SJSA1 (cell line): ENCODE data around the gene SPDEF. TPM values are rescaled to one million over a fixed set of nuclear protein-coding genes. Genes with fewer than 3 reads are reported as not detected.

Experiments used
- DNase-seq, 2 experiments: peaks; one replicate each; pipeline ENCODE4 v3.0.0-alpha.2; 2015 to 2020; ENCODE audit warnings: low spot score in 2 of 2, low read depth in 1 of 2
- H3K27ac ChIP-seq: fragments of 250-450 bp; sonication (Bioruptor Pico); 2 replicates; pipeline ENCODE4 v1.5.1; 2020; ENCODE audit warnings: mild to moderate bottlenecking, moderate library complexity
- H3K27me3 ChIP-seq: fragments of 250-450 bp; sonication (Bioruptor Pico); replicated peaks from 2 replicates; pipeline ENCODE4 v1.5.1; 2020; ENCODE audit warnings: mild to moderate bottlenecking, moderate library complexity
- H3K36me3 ChIP-seq: fragments of 250-450 bp; sonication (Bioruptor Pico); 2 replicates; pipeline ENCODE4 v1.5.1; 2020; ENCODE audit warnings: mild to moderate bottlenecking
- H3K4me1 ChIP-seq: fragments of 250-450 bp; sonication (Bioruptor Pico); replicated peaks from 2 replicates; pipeline ENCODE4 v1.6.1; 2021; ENCODE audit warnings: mild to moderate bottlenecking
- H3K4me3 ChIP-seq: fragments of 250-450 bp; sonication (Bioruptor Pico); 2 replicates; pipeline ENCODE4 v1.5.1; 2020; ENCODE audit warnings: mild to moderate bottlenecking
- H3K9me3 ChIP-seq: fragments of 250-450 bp; sonication (Bioruptor Pico); replicated peaks from 2 replicates; pipeline ENCODE4 v1.5.1; 2020; ENCODE audit warnings: mild to moderate bottlenecking
- total RNA-seq: library from RNA; depleted of rRNA; stranded (reverse); fragments of >200 nt; shearing (Covaris generic); gene quantifications from 2 replicates; pipeline ENCODE4 v1.2.3, GENCODE V29; 2014

SPDEF gene
- total RNA-seq, 1 experiment from 2014 or later: not detected

DNA sequence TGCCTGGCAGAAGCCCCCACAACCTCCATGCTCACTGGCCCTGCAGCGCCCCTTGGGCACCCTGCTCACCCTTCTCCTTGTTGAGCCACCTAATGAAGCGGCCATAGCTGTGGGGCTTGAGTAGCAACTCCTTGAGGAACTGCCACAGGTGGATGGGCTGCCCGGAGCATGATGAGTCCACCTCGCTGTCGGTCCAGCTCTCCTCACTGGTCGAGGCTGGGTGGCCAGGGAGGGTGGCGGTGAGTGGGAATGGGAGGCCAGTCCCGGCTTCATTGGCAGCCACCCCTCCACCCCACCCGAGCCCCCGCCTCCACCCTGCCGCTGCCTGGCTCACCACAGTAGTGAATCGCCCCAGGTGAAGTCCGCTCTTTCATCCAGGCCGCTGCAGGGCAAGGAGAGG is 16.9 kb downstream of the SPDEF start:
- H3K27ac ChIP-seq: no peak overlapping the region
- H3K36me3 ChIP-seq: no peaks in the 10 kb centered on the region
- H3K4me1 ChIP-seq: peaks cover 9% of the 10 kb centered on the region
- no peaks in the 10 kb centered on the region for H3K9me3 ChIP-seq
- H3K4me3 ChIP-seq: no peak overlapping the region
- DNase-seq: no peak
- no peaks in the 10 kb centered on the region for H3K27me3 ChIP-seq

- DNase-seq: no peak
- H3K4me1 ChIP-seq: peaks cover 4% of the 10 kb centered on the region
- H3K27me3 ChIP-seq: no peaks in the 10 kb centered on the region
- no peaks in the 10 kb centered on the region for H3K9me3 ChIP-seq
- no peaks in the 10 kb centered on the region for H3K36me3 ChIP-seq
- H3K27ac ChIP-seq: no peak overlapping the region
- H3K4me3 ChIP-seq: no peak overlapping the region
These were observed 17.5 kb downstream of the SPDEF start for GRCh38 chr6:34538581-34538980.

- no peak for DNase-seq
- H3K27ac ChIP-seq: no peak overlapping the region
- no peak overlapping the region for H3K4me3 ChIP-seq
- no peaks in the 10 kb centered on the region for H3K27me3 ChIP-seq
- H3K4me1 ChIP-seq: no peaks in the 10 kb centered on the region
- H3K36me3 ChIP-seq: no peaks in the 10 kb centered on the region
- no peaks in the 10 kb centered on the region for H3K9me3 ChIP-seq
These were observed 18.1 kb downstream of the SPDEF start for GRCh38 chr6:34537922-34538550.

GRCh38 chr6:34536959-34537848 is 18.9 kb downstream of the SPDEF start:
- no peak overlapping the region for H3K27ac ChIP-seq
- no peak overlapping the region for H3K4me3 ChIP-seq
- H3K27me3 ChIP-seq: no peaks in the 10 kb centered on the region
- no peaks in the 10 kb centered on the region for H3K9me3 ChIP-seq
- H3K4me1 ChIP-seq: no peaks in the 10 kb centered on the region
- DNase-seq: no peak
- no peaks in the 10 kb centered on the region for H3K36me3 ChIP-seq

DNA sequence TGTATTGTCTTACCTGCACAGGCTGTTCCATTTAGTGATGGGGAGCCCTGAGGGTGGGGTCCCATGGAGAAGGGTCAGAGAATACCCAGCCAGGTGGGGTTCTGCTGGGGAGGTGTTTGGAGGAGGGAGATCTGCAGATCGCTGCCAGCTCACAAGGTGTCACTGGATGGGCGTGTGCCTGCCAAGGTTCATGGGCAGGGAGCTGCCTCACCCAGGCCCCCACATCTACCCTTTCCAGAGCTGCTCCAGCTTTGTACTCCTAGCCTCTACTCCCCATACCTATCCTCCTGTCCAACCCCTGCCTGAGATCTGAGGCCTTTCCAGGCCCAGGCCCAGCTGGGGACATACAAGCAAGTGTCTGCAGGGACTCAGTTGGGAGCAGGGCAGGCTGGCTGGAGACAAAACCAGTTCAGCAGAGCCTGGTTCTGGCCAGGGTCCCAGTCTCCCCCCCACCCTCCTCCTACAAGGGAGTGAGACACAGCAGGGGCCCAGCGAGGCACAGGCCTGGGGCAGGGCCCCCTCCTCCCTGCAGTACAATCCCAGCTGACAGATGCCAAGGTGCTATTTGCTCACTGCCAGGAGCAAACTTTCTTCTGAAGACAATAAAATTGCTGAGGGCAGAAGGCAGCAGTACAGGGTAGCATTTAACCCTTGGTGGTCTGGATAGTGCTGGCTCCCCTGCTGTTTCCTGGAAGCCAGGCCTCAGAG is 19.7 kb downstream of the SPDEF start:
- DNase-seq: no peak
- Histone ChIP-seq H3K9me3 (no peaks in the 10 kb centered on the region), H3K4me3 (no peak overlapping the region), H3K36me3 (no peaks in the 10 kb centered on the region), H3K4me1 (no peaks in the 10 kb centered on the region), H3K27me3 (no peaks in the 10 kb centered on the region), H3K27ac (no peak overlapping the region)

GRCh38 chr6:34535646-34536045 is 20.5 kb downstream of the SPDEF start:
- Histone ChIP-seq H3K9me3 (no peaks in the 10 kb centered on the region), H3K4me3 (no peak overlapping the region), H3K4me1 (no peaks in the 10 kb centered on the region), H3K36me3 (no peaks in the 10 kb centered on the region), H3K27me3 (no peaks in the 10 kb centered on the region), H3K27ac (no peak overlapping the region)
- DNase-seq: no peak

DNA sequence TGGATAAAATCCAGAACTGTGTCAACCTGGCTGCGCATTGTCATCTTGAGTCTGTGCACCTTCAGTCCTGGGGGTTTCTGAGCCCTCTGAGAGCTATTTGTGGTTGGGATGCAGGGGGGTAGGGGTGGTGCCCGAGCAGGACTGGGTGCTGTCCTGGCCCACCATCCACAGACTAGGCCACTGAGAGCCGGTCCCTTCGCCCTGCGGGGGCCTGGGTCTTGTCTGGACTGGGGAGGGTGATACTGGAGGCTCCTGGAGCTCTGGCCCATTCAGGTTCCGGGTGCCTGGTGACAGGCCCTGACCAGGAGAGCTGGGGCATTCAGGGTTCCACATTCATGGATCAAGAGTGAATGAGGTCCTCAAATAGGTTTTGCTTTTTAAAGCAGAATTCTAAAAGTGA is 20.9 kb downstream of the SPDEF start:
- no peak for DNase-seq
- H3K4me3 ChIP-seq: no peak overlapping the region
- H3K36me3 ChIP-seq: no peaks in the 10 kb centered on the region

DNA sequence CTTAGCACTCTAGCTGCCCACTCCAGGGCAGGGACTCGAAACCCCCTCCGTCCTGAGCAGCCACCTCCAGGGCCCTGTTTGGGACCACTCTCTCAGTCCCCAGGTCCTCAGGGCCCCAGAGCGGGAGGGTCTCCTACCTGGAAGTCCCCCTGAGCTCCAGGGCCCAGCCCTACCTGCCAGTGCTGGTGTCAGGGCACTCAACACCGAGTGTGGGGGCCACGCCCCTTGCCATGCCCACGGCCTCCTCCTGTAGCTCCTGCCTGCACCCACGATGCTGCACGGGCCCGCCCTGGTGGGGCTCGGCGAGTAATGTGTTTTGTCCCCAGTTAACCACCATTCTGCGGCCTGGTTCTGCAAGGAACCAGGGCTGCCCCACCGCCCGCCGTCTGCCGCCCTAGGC is 21.5 kb downstream of the SPDEF start:
- Histone ChIP-seq H3K36me3 (no peaks in the 10 kb centered on the region), H3K4me1 (no peaks in the 10 kb centered on the region), H3K27me3 (no peaks in the 10 kb centered on the region), H3K4me3 (no peak overlapping the region), H3K9me3 (no peaks in the 10 kb centered on the region), H3K27ac (no peak overlapping the region)
- DNase-seq: no peak

More for the DNA sequence above, 20.9 kb downstream of the SPDEF start:
- no peaks in the 10 kb centered on the region for H3K4me1 ChIP-seq
- H3K27me3 ChIP-seq: no peaks in the 10 kb centered on the region
- H3K27ac ChIP-seq: no peak overlapping the region
- H3K9me3 ChIP-seq: no peaks in the 10 kb centered on the region

GRCh38 chr6:34534146-34534545 is 22.0 kb downstream of the SPDEF start:
- Histone ChIP-seq H3K4me1 (no peaks in the 10 kb centered on the region), H3K27me3 (no peaks in the 10 kb centered on the region), H3K9me3 (no peaks in the 10 kb centered on the region), H3K27ac (no peak overlapping the region), H3K36me3 (no peaks in the 10 kb centered on the region), H3K4me3 (no peak overlapping the region)
- DNase-seq: no peak

- no peak for DNase-seq
- H3K27me3 ChIP-seq: no peaks in the 10 kb centered on the region
- no peak overlapping the region for H3K27ac ChIP-seq
- H3K4me3 ChIP-seq: no peak overlapping the region
- H3K4me1 ChIP-seq: peaks cover 2% of the 10 kb centered on the region; the same call in 1 of the 2 replicates
- H3K9me3 ChIP-seq: no peaks in the 10 kb centered on the region
- H3K36me3 ChIP-seq: no peaks in the 10 kb centered on the region
These were observed 23.9 kb downstream of the SPDEF start for GRCh38 chr6:34532230-34532629.

- Histone ChIP-seq H3K4me1 (peaks cover 5% of the 10 kb centered on the region), H3K27ac (no peak overlapping the region), H3K27me3 (no peaks in the 10 kb centered on the region), H3K9me3 (no peaks in the 10 kb centered on the region), H3K4me3 (no peak overlapping the region), H3K36me3 (no peaks in the 10 kb centered on the region)
- no peak for DNase-seq
These were observed 24.4 kb downstream of the SPDEF start for GRCh38 chr6:34531580-34532201.

- H3K27me3 ChIP-seq: no peaks in the 10 kb centered on the region
- DNase-seq: no peak
- no peaks in the 10 kb centered on the region for H3K36me3 ChIP-seq
- no peak overlapping the region for H3K4me3 ChIP-seq
- H3K9me3 ChIP-seq: no peaks in the 10 kb centered on the region
- peaks cover 8% of the 10 kb centered on the region for H3K4me1 ChIP-seq
- H3K27ac ChIP-seq: no peak overlapping the region
These were observed 25.3 kb downstream of the SPDEF start for GRCh38 chr6:34530753-34531365.

DNA sequence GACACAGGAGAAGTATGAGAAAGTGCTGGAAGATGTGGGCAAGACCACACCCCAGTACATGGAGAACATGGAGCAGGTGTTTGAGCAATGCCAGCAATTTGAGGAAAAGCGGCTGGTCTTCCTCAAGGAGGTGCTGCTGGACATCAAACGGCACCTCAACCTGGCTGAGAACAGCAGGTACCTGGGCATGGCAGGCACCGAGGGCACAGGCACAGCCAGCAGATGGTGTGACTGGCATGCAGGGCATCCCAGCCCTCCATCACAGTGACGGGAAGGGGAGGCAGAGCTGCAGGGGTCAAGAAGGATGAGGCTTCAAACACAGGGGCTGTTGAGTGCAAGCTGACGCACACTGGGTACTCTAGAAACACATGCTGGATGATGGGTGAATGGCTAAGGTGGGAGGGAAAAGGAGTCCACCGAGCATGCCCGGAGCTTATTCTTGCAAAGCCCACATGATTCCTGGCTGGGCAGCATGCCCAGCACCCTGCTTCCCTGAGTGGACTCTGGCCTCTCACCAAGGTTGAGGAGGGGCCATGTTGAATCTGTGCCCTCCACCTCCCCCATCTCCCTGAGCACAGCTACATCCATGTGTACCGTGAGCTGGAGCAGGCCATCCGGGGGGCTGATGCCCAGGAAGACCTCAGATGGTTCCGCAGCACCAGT is 26.3 kb downstream of the SPDEF start:
- no peaks in the 10 kb centered on the region for H3K9me3 ChIP-seq
- H3K4me1 ChIP-seq: peaks cover 8% of the 10 kb centered on the region
- H3K4me3 ChIP-seq: no peak overlapping the region
- DNase-seq: no peak
- no peak overlapping the region for H3K27ac ChIP-seq
- no peaks in the 10 kb centered on the region for H3K27me3 ChIP-seq
- H3K36me3 ChIP-seq: no peaks in the 10 kb centered on the region
